GM12878 (cell line): Measurements from ENCODE around the gene ZG16. TPM values are rescaled to one million over a fixed set of nuclear protein-coding genes. Genes with fewer than 3 reads are reported as not detected.

Experiments used
- BACH1 ChIP-seq: fragments of 450-650 bp; IDR thresholded peaks from 2 replicates; pipeline ENCODE4 v1.6.1; 2017; ENCODE audit warnings: mild to moderate bottlenecking, borderline replicate concordance
- BCL11A ChIP-seq: IDR thresholded peaks from 2 replicates; pipeline ENCODE4 v1.6.1; 2011; ENCODE audit warnings: low read depth, low read length
- BMI1 ChIP-seq: fragments of 450-650 bp; IDR thresholded peaks from 2 replicates; pipeline ENCODE4 v1.6.1; 2016; ENCODE audit warnings: mild to moderate bottlenecking, moderate library complexity, borderline replicate concordance
- DPF2 ChIP-seq: fragments of 450-650 bp; IDR thresholded peaks from 2 replicates; pipeline ENCODE4 v1.6.1; 2017; ENCODE audit warnings: mild to moderate bottlenecking
- ELK1 ChIP-seq: IDR thresholded peaks from 2 replicates; pipeline ENCODE4 v1.6.1; 2012; ENCODE audit warnings: low read depth, low read length, improper control_type of control experiment
- HDGF ChIP-seq: fragments of 450-650 bp; IDR thresholded peaks from 2 replicates; pipeline ENCODE4 v1.6.1; 2016; ENCODE audit warnings: antibody characterized with exemption
- IKZF1 ChIP-seq: fragments of 450-650 bp; conservative IDR thresholded peaks from 2 replicates; pipeline ENCODE4 v1.6.1; 2017; ENCODE audit warnings: antibody characterized with exemption, mild to moderate bottlenecking
- LARP7 ChIP-seq: fragments of 450-650 bp; IDR thresholded peaks from 2 replicates; pipeline ENCODE4 v1.6.1; 2017; ENCODE audit warnings: mild to moderate bottlenecking
- MLLT1 ChIP-seq: fragments of 450-650 bp; IDR thresholded peaks from 2 replicates; pipeline ENCODE4 v1.6.1; 2016; ENCODE audit warnings: mild to moderate bottlenecking
- MTA2 ChIP-seq: fragments of 450-650 bp; IDR thresholded peaks from 2 replicates; pipeline ENCODE4 v1.6.1; 2016; ENCODE audit warnings: low read depth, mild to moderate bottlenecking, moderate library complexity
- MXI1 ChIP-seq: fragments of 150-350 bp; IDR thresholded peaks from 2 replicates; pipeline ENCODE4 v1.6.1; 2011; ENCODE audit warnings: low read depth, mild to moderate bottlenecking, inconsistent platforms, low read length, improper control_type of control experiment
- NR2C1 ChIP-seq: fragments of 450-650 bp; IDR thresholded peaks from 2 replicates; pipeline ENCODE4 v1.6.1; 2017; ENCODE audit warnings: antibody characterized with exemption, mild to moderate bottlenecking, moderate library complexity
- NR2F1 ChIP-seq: fragments of 450-650 bp; conservative IDR thresholded peaks from 2 replicates; pipeline ENCODE4 v1.6.1; 2017; ENCODE audit warnings: mild to moderate bottlenecking
- PAX5 ChIP-seq: IDR thresholded peaks from 2 replicates; pipeline ENCODE4 v1.6.1; 2011; ENCODE audit warnings: low read depth, low read length, borderline replicate concordance
- POLR2AphosphoS5 ChIP-seq: IDR thresholded peaks from 2 replicates; pipeline ENCODE4 v1.6.1; 2011; ENCODE audit warnings: mild to moderate bottlenecking, low read length, inconsistent platforms
- RCOR1 ChIP-seq: conservative IDR thresholded peaks from 2 replicates; pipeline ENCODE4 v1.6.1; 2012; ENCODE audit warnings: low read depth, low read length, improper control_type of control experiment
- RELA ChIP-seq: fragments of 450-650 bp; IDR thresholded peaks from 2 replicates; pipeline ENCODE4 v1.8.0; 2014; ENCODE audit warnings: borderline replicate concordance; ENCODE audit not compliant: partially characterized antibody
- SMAD1 ChIP-seq: fragments of 450-650 bp; IDR thresholded peaks from 2 replicates; pipeline ENCODE4 v1.6.1; 2018; ENCODE audit warnings: mild to moderate bottlenecking, low read depth; ENCODE audit not compliant: partially characterized antibody
- TAF1 ChIP-seq: IDR thresholded peaks from 2 replicates; pipeline ENCODE4 v1.6.1; 2011; ENCODE audit warnings: mild to moderate bottlenecking, low read depth, low read length, borderline replicate concordance
- TBL1XR1 ChIP-seq: IDR thresholded peaks from 2 replicates; pipeline ENCODE4 v1.6.1; 2012; ENCODE audit warnings: low read depth, low read length, improper control_type of control experiment
- ZBTB40 ChIP-seq: fragments of 450-650 bp; IDR thresholded peaks from 2 replicates; pipeline ENCODE4 v1.6.1; 2016; ENCODE audit warnings: mild to moderate bottlenecking, moderate library complexity, borderline replicate concordance
- ZNF24 ChIP-seq: fragments of 450-650 bp; IDR thresholded peaks from 2 replicates; pipeline ENCODE4 v1.6.1; 2017; ENCODE audit warnings: antibody characterized with exemption, mild to moderate bottlenecking
- polyA plus RNA-seq, 11 experiments: library from polyadenylated mRNA; depleted of rRNA in 4 of 11; unstranded in 6 of 11; stranded (reverse) in 5 of 11; fragments of >200 nt; fragmentation: Nextera tagmentation in 4 of 11; fragmentation: Illumina TruSeq in 1 of 11; extraction: Ambion mirVana in 4 of 11; extraction: Trizol in 1 of 11; gene quantifications; 1 replicate in 1 of 11; 2 replicates in 10 of 11; pipeline versions ENCODE4 v1.2.1 to v1.2.3, GENCODE V29; 2011 to 2016; ENCODE audit warnings: inconsistent platforms in 2 of 11, missing spikeins in 2 of 11, low read depth in 1 of 11
- total RNA-seq, 4 experiments: library from RNA; depleted of rRNA in 3 of 4; stranded (reverse); fragments of >200 nt in 3 of 4; fragmentation: Illumina TruSeq in 1 of 4; extraction: Trizol in 1 of 4; gene quantifications; 2 replicates each; pipeline versions ENCODE4 v1.2.1 to v1.2.3, GENCODE V29; 2013 to 2021

ZG16 gene
- total and polyA plus RNA-seq, 10 of the 15 experiments (the other 5 are each of a cell fraction or from before 2014, with no cell fraction given) = not detected

DNA sequence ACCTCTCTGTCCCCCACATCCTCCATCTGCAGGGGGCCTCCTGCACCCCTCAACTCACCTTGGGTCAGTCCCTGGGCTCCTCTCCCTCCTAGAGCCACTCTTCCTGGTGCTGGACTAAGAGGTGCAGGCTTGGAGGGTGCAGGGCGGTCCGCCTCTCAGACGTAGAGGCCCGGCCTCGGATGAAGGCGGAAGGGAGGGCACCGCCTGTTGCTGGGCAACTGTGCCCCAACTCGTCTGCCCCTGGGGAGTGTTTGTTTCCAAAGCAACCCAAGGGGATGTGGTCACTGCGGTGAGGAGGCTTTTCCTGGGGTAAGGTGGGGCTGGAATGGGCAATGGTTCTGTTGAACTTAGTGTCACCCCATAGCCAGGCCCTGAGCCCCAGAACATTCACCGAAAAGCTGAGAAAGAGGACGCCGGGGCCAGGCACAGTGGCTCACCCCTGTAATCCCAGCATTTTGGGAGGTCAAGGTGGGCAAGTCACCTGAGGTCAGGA lies 32.2 kb upstream of the ZG16 start, which contains the start of gene C16orf54 (continued):
- peak; percentile 69; the same call in 1 of the 2 replicates for TF ChIP-seq ZBTB40
- peak; percentile 76 for TF ChIP-seq DPF2
- peak; percentile 93 for TF ChIP-seq NR2F1
- peak; percentile 59; the same call in 1 of the 2 replicates for TF ChIP-seq ELK1
- 0 out of 2 replicates have a peak, but pooled peaks have one; percentile 25 for TF ChIP-seq TBL1XR1
- TF ChIP-seq MXI1 = peak; percentile 91
- peak; percentile 93 for TF ChIP-seq BMI1
- 0 out of 2 replicates have a peak, but pooled peaks have one; percentile 34 for TF ChIP-seq ZNF24
- peak; percentile 97 for TF ChIP-seq MLLT1
- TF ChIP-seq BCL11A = 0 out of 2 replicates have a peak, but pooled peaks have one; percentile 19
- no peak for TF ChIP-seq SMAD1
- TF ChIP-seq RCOR1 = 0 out of 2 replicates have a peak, but pooled peaks have one; percentile 26
- no peak for TF ChIP-seq TAF1
- 0 out of 2 replicates have a peak, but pooled peaks have one; percentile 41 for TF ChIP-seq POLR2AphosphoS5
- TF ChIP-seq PAX5 = peak; percentile 57; the same call in 1 of the 2 replicates
- TF ChIP-seq NR2C1 = peak; percentile 35; the same call in 1 of the 2 replicates
- 0 out of 2 replicates have a peak, but pooled peaks have one; percentile 41 for TF ChIP-seq LARP7
- TF ChIP-seq IKZF1 = peak; percentile 91
- TF ChIP-seq MTA2 = peak; percentile 64; the same call in 1 of the 2 replicates
- TF ChIP-seq HDGF = peak; percentile 74; the same call in 1 of the 2 replicates
- 0 out of 2 replicates have a peak, but pooled peaks have one; percentile 40 for TF ChIP-seq BACH1
- TF ChIP-seq RELA = no peak
